ENCODE data around the gene STYXL1.
"Not testable (repeated sequence)": the region's sequence is repeated elsewhere in the genome, so short reads cannot be mapped to it uniquely, and the experiment has no call there.

STYXL1 gene

DNA sequence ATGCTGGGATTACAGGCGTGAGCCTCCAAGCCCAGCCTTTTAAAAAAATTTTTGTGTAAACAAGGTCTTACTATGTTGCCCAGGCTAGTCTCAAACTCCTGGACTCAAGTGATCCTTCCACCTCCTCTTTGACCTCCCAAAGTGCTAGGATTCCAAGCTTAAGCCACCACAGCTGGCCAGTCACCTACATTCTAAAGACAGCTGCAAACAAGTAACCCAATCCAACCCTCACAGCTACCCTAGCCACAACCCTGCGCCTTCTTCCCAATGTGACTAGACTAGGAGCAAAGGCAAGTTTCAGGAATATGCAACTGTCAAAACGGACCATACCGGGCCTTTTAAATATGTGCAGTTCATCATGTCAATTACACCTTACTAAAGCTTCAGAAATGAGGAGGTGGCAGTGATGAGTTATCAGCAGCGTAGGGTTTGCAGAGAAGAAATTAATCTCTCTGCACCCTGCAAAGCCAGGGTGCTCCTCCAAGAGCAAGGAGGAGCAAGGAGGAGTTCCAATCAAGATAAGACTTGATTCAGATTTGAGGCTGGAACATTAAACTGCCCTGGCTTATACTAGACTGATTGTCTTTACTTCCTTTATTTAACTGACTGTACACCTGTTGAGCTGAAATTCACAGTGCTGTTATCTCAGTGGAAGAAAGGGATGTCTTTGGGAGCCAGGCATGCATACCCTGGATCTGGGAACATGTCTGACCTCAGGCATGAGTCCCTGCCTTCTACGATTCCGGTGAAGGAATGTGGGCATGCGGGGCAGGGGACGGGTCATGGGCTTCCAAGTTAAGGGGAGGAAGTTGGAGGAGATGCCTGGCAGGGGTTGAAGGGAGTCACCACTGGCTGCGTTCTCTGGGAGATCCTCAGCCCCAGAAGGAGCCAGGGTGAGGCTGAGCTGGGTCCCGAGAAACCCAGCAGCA lies 37.9 kb downstream of the STYXL1 start:
- H3K4me3 ChIP-seq (replicated peaks; ENCODE audit: low read depth, low read length), result no peak overlapping the region
- TF ChIP-seq, protein P1, sequence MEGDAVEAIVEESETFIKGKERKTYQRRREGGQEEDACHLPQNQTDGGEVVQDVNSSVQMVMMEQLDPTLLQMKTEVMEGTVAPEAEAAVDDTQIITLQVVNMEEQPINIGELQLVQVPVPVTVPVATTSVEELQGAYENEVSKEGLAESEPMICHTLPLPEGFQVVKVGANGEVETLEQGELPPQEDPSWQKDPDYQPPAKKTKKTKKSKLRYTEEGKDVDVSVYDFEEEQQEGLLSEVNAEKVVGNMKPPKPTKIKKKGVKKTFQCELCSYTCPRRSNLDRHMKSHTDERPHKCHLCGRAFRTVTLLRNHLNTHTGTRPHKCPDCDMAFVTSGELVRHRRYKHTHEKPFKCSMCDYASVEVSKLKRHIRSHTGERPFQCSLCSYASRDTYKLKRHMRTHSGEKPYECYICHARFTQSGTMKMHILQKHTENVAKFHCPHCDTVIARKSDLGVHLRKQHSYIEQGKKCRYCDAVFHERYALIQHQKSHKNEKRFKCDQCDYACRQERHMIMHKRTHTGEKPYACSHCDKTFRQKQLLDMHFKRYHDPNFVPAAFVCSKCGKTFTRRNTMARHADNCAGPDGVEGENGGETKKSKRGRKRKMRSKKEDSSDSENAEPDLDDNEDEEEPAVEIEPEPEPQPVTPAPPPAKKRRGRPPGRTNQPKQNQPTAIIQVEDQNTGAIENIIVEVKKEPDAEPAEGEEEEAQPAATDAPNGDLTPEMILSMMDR (IDR thresholded peaks at IDR 0.05; ENCODE audit: low read depth, low read length, missing control alignments), result no peak
- DNase-seq (ENCODE audit: extremely low read depth, low read depth), result no peak

- TF ChIP-seq, protein P1 (IDR thresholded peaks at IDR 0.05; ENCODE audit: low read depth, low read length, missing control alignments), result no peak
- DNase-seq (ENCODE audit: extremely low read depth, low read depth), result no peak
These were observed 39.6 kb downstream of the STYXL1 start for GRCh38 chr7:76008156-76008687.

GRCh38 chr7:76005004-76005403 lies 42.8 kb downstream of the STYXL1 start:
- not testable (repeated sequence) for H3K4me3 ChIP-seq (replicated peaks; ENCODE audit: low read depth, low read length); DNase-seq (ENCODE audit: extremely low read depth, low read depth)

More at GRCh38 chr7:76008156-76008687, 39.6 kb downstream of the STYXL1 start:
- H3K4me3 ChIP-seq (replicated peaks; ENCODE audit: low read depth, low read length), result no peak overlapping the region

DNA sequence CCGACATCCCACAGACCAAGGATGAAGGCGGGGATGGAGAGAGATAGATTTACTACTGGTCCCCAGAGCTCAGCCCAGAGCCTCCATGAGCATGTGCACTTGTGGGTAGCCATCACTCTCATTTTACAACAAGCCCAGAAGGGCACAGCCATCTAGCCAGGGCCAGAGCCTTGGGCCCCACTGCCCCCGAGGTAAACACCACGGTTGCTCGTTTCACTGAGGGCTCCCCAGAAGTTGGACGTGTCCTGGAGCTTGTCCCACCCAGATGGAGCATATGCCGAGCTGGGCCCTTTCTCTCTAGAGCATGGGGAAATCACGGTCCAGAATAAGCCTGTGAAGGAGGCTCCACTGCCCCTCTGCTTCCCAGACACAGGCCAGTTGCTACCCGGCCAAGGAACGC lies 44.4 kb downstream of the STYXL1 start:
- TF ChIP-seq, protein P1 (IDR thresholded peaks at IDR 0.05; ENCODE audit: low read depth, low read length, missing control alignments), result no peak
- no peak overlapping the region for H3K4me3 ChIP-seq (replicated peaks; ENCODE audit: low read depth, low read length)
- DNase-seq (ENCODE audit: extremely low read depth, low read depth), result no peak

DNA sequence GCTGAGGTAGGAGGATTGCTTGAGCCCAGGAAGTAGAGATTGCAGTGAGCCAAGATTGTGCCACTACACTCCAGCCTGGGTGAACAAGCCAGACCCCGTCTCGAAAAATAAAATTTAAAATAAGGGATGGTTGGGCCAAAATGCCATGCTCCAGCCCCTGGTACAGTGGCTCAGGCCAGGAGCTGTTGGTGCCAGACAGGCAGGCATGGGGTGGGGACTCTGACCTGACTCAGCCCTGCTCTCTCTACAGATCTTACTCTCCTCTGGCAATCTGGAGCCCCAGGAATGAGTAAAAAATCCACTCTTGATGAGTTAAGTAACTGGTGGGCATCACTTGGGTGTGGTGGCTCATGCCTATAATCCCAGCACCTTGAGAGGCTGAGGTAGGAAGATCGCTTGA lies 45.0 kb downstream of the STYXL1 start:
- no peak overlapping the region for H3K4me3 ChIP-seq (replicated peaks; ENCODE audit: low read depth, low read length)
- no peak for DNase-seq (ENCODE audit: extremely low read depth, low read depth)
- TF ChIP-seq, protein P1 (IDR thresholded peaks at IDR 0.05; ENCODE audit: low read depth, low read length, missing control alignments), result no peak

DNA sequence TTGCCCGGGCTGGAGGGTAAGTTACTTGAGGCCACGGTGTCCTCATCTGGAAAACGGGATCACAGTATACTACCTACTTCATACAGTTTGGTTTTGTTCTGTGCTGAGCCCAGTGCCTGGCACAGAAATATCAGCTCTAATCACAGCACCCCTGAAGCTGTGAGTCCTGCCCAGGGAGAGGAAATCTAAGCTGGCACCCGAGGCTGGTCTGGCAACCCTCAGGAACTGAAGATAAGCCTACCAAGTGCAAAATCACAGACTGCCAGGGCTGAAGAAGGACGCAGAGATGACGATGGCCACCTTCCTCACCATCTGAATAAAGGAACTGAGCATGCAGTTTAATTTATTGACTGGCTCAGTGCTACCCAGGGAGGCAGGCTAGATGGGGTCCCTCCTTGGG lies 45.7 kb downstream of the STYXL1 start:
- DNase-seq (ENCODE audit: extremely low read depth, low read depth), result no peak
- H3K4me3 ChIP-seq (replicated peaks; ENCODE audit: low read depth, low read length), result no peak overlapping the region
- TF ChIP-seq, protein P1 (IDR thresholded peaks at IDR 0.05; ENCODE audit: low read depth, low read length, missing control alignments), result no peak

DNA sequence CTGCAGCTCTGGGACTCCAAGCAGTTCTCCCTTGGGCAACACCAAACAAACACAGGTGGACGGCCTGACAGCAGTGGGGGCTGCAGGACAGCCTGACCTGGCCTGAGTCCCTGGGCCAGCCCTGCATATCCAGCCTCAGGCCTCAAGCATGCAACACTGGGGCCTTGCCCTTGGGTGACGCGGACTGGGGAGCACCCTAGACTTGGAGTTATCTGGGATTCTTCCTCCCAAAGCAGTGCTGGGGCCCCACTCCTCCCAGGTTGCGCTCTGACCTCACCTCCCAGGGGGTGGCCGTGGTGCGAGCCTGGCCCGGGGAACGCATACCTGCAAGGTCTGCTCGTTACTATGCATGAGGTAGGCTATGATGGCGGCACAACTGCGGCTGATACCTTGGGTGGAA lies 47.2 kb downstream of the STYXL1 start:
- DNase-seq (ENCODE audit: extremely low read depth, low read depth), result no peak
- no peak overlapping the region for H3K4me3 ChIP-seq (replicated peaks; ENCODE audit: low read depth, low read length)
- TF ChIP-seq, protein P1 (IDR thresholded peaks at IDR 0.05; ENCODE audit: low read depth, low read length, missing control alignments), result no peak
